H1 (cell line): ENCODE results near the gene STEAP3. TPM values are rescaled to one million over a fixed set of nuclear protein-coding genes. Genes with fewer than 3 reads are reported as not detected.

Experiments
- CEBPB ChIP-seq: IDR thresholded peaks from 2 replicates; pipeline ENCODE4 v1.6.1; 2012; ENCODE audit warnings: low read depth, low read length
- CHD2 ChIP-seq: IDR thresholded peaks from 2 replicates; pipeline ENCODE4 v1.6.1; 2012; ENCODE audit warnings: low read length, improper control_type of control experiment
- HDAC6 ChIP-seq: IDR thresholded peaks from one replicate; pipeline ENCODE4 v1.7.1; 2012; ENCODE audit warnings: low read depth, mild to moderate bottlenecking, inconsistent platforms, low read length, moderate library complexity
- JUN ChIP-seq: IDR thresholded peaks from 2 replicates; pipeline ENCODE4 v1.6.1; 2011; ENCODE audit warnings: low read depth, mild to moderate bottlenecking, improper control_type of control experiment, low read length
- KDM4A ChIP-seq: IDR thresholded peaks from one replicate; pipeline ENCODE4 v1.7.1; 2012; ENCODE audit warnings: low read depth, mild to moderate bottlenecking, moderate library complexity, low read length, inconsistent platforms; ENCODE audit not compliant: severe bottlenecking
- TAF7 ChIP-seq: optimal IDR thresholded peaks from 2 replicates; pipeline ENCODE3; 2011; ENCODE audit warnings: low read depth, mild to moderate bottlenecking, inconsistent platforms, low read length, moderate library complexity, borderline replicate concordance
- TBP ChIP-seq: IDR thresholded peaks from 2 replicates; pipeline ENCODE4 v1.6.1; 2011; ENCODE audit warnings: low read depth, low read length, improper control_type of control experiment
- polyA plus RNA-seq, 7 experiments: library from polyadenylated mRNA; depleted of rRNA in 3 of 7; stranded (reverse) in 5 of 7; unstranded in 2 of 7; fragments of >200 nt in 5 of 7; fragments of 200-250 nt in 2 of 7; gene quantifications; 1 replicate in 5 of 7; 2 replicates in 1 of 7; 4 replicates in 1 of 7; pipeline versions ENCODE4 v1.2.1 to v1.2.3, GENCODE V29; 2011 to 2013; ENCODE audit warnings: missing spikeins in 2 of 7, mixed read lengths in 2 of 7
- total RNA-seq: library from RNA; stranded (reverse); fragmentation: NEBNext Ultra II Directional; extraction: Animal tissue kit (Norgen Biotek cat#: 25700); gene quantifications from 2 replicates; pipeline ENCODE4 v1.2.1, GENCODE V29; 2021
- TF ChIP-seq, protein P1 (sequence below): fragments of 300-600 bp; sonication (generic); IDR thresholded peaks from 2 replicates; pipeline ENCODE4 v1.7.1; 2012; ENCODE audit warnings: low read length, moderate library complexity, mild to moderate bottlenecking, inconsistent platforms; ENCODE audit not compliant: insufficient replicate concordance
- TF ChIP-seq, protein P2 (sequence below): IDR thresholded peaks from 2 replicates; pipeline ENCODE4 v1.6.1; 2012; ENCODE audit warnings: inconsistent platforms
- TF ChIP-seq, protein P3 (sequence below): IDR thresholded peaks from 2 replicates; pipeline ENCODE4 v1.6.1; 2012; ENCODE audit warnings: low read length, inconsistent platforms

Gene STEAP3
- total and polyA plus RNA-seq, 2 of the 8 experiments (the other 6 are each of a cell fraction or from before 2014, with no cell fraction given), result 21.7 to 27.9 TPM

DNA sequence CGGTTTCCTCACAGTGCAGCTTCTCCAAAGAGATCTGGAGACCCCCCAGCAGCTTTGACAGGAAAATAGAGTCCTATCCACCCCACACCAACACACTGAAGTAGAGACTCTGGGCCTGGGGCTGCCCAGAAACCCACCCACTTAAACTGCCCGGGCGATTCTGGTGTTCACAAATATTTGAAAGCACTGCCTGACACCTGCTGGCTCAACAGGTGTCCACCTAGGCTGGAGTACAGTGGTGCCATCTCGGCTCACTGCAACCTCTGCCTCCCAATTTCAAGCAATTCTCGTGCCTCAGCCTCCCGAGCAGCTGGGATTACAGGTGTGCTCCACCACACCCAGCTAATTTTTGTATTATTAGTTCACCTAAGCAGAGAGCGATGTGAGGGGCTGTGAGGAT lies 5.3 kb downstream of the STEAP3 start (continued):
- TF ChIP-seq, protein P1, sequence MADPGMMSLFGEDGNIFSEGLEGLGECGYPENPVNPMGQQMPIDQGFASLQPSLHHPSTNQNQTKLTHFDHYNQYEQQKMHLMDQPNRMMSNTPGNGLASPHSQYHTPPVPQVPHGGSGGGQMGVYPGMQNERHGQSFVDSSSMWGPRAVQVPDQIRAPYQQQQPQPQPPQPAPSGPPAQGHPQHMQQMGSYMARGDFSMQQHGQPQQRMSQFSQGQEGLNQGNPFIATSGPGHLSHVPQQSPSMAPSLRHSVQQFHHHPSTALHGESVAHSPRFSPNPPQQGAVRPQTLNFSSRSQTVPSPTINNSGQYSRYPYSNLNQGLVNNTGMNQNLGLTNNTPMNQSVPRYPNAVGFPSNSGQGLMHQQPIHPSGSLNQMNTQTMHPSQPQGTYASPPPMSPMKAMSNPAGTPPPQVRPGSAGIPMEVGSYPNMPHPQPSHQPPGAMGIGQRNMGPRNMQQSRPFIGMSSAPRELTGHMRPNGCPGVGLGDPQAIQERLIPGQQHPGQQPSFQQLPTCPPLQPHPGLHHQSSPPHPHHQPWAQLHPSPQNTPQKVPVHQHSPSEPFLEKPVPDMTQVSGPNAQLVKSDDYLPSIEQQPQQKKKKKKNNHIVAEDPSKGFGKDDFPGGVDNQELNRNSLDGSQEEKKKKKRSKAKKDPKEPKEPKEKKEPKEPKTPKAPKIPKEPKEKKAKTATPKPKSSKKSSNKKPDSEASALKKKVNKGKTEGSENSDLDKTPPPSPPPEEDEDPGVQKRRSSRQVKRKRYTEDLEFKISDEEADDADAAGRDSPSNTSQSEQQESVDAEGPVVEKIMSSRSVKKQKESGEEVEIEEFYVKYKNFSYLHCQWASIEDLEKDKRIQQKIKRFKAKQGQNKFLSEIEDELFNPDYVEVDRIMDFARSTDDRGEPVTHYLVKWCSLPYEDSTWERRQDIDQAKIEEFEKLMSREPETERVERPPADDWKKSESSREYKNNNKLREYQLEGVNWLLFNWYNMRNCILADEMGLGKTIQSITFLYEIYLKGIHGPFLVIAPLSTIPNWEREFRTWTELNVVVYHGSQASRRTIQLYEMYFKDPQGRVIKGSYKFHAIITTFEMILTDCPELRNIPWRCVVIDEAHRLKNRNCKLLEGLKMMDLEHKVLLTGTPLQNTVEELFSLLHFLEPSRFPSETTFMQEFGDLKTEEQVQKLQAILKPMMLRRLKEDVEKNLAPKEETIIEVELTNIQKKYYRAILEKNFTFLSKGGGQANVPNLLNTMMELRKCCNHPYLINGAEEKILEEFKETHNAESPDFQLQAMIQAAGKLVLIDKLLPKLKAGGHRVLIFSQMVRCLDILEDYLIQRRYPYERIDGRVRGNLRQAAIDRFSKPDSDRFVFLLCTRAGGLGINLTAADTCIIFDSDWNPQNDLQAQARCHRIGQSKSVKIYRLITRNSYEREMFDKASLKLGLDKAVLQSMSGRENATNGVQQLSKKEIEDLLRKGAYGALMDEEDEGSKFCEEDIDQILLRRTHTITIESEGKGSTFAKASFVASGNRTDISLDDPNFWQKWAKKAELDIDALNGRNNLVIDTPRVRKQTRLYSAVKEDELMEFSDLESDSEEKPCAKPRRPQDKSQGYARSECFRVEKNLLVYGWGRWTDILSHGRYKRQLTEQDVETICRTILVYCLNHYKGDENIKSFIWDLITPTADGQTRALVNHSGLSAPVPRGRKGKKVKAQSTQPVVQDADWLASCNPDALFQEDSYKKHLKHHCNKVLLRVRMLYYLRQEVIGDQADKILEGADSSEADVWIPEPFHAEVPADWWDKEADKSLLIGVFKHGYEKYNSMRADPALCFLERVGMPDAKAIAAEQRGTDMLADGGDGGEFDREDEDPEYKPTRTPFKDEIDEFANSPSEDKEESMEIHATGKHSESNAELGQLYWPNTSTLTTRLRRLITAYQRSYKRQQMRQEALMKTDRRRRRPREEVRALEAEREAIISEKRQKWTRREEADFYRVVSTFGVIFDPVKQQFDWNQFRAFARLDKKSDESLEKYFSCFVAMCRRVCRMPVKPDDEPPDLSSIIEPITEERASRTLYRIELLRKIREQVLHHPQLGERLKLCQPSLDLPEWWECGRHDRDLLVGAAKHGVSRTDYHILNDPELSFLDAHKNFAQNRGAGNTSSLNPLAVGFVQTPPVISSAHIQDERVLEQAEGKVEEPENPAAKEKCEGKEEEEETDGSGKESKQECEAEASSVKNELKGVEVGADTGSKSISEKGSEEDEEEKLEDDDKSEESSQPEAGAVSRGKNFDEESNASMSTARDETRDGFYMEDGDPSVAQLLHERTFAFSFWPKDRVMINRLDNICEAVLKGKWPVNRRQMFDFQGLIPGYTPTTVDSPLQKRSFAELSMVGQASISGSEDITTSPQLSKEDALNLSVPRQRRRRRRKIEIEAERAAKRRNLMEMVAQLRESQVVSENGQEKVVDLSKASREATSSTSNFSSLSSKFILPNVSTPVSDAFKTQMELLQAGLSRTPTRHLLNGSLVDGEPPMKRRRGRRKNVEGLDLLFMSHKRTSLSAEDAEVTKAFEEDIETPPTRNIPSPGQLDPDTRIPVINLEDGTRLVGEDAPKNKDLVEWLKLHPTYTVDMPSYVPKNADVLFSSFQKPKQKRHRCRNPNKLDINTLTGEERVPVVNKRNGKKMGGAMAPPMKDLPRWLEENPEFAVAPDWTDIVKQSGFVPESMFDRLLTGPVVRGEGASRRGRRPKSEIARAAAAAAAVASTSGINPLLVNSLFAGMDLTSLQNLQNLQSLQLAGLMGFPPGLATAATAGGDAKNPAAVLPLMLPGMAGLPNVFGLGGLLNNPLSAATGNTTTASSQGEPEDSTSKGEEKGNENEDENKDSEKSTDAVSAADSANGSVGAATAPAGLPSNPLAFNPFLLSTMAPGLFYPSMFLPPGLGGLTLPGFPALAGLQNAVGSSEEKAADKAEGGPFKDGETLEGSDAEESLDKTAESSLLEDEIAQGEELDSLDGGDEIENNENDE, result no peak
- TF ChIP-seq CEBPB, result no peak
- TF ChIP-seq CHD2, result no peak
- TF ChIP-seq TBP, result no peak
- no peak for TF ChIP-seq KDM4A
- TF ChIP-seq JUN, result no peak
- TF ChIP-seq, protein P2, sequence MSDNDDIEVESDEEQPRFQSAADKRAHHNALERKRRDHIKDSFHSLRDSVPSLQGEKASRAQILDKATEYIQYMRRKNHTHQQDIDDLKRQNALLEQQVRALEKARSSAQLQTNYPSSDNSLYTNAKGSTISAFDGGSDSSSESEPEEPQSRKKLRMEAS, result no peak
- TF ChIP-seq HDAC6, result no peak
- TF ChIP-seq, protein P3, sequence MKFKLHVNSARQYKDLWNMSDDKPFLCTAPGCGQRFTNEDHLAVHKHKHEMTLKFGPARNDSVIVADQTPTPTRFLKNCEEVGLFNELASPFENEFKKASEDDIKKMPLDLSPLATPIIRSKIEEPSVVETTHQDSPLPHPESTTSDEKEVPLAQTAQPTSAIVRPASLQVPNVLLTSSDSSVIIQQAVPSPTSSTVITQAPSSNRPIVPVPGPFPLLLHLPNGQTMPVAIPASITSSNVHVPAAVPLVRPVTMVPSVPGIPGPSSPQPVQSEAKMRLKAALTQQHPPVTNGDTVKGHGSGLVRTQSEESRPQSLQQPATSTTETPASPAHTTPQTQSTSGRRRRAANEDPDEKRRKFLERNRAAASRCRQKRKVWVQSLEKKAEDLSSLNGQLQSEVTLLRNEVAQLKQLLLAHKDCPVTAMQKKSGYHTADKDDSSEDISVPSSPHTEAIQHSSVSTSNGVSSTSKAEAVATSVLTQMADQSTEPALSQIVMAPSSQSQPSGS, result no peak
- no peak for TF ChIP-seq TAF7
